ENCODE data around the gene ARHGEF16.

Gene ARHGEF16

GRCh38 chr1:3453891-3454810, at the start of gene ARHGEF16:
Gene ARHGEF16 (plus strand): TSS chr1:3454665. CDS start chr1:3463085, 8,420 bp downstream.
- DNase-seq (ENCODE audit: low read depth) = peak; percentile 51

- no peak for DNase-seq (ENCODE audit: low read depth)
Measured at GRCh38 chr1:3404801-3405200, 49.7 kb upstream of the ARHGEF16 start.

- DNase-seq (ENCODE audit: low read depth) = no peak
Measured at GRCh38 chr1:3405491-3405890, 49.0 kb upstream of the ARHGEF16 start.

DNA sequence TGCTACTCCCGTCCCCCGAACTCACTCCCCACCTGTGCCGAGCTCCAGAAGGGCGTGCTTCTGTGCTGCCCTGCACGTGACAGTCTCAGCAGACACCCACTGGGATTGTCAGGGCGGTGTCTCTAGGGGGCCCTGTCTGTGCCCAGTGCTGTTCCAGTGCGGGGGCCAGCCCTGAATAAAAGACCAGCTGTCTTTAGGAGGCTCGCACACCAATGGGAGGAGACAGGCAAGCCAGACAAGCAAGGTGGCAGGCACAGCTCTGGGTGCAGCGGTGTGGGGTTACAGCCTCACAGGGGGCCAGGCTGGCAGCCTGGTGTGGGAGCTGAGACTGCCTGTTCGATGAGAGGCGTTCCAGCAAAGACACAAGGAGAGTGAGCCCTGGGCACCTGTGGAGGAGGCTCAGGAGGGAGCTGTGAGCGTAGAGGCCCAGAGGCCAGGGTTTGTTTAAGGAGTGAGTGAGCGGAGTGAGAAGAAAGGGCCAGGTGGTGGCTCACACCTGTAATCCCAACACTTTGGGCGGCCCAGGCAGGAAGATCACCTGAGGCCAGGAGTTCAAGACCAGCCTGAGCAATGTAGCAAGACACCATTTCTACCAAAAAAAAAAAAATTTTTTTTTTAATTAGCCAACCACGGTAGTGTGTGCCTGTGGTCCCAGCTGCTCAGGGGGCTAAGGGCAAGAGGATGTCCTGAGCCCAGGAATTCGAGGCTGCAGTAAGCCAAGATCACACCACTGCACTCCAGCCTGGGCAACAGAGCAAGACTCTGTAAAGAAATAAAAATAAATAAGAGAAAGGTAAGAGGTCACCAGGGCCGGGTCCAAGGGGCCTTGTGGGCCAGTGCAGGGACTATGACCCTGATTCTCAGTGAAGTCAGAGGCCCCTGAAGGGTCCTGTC, 48.2 kb upstream of the ARHGEF16 start:
- DNase-seq (ENCODE audit: low read depth) = no peak

DNA sequence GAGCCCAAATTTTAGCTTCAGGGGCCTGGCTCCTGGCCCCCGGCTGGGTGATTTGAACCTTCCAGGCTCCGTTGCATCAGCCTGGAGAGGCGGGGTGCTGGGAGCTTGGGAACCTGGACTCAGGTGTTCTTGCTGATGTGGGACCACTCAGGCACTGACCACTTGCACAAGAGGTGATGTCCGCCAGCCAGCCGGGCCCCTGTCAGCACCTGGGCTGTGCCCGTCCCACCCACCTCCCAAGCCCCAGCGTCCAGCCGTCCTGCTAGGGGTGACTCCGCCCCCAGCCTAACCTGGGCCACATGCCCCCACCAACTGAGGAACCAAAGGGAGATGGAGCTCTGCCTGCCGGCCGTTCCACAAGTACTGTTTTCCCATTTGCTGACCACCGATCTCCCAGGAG, 47.4 kb upstream of the ARHGEF16 start:
- DNase-seq (ENCODE audit: low read depth) = no peak

DNA sequence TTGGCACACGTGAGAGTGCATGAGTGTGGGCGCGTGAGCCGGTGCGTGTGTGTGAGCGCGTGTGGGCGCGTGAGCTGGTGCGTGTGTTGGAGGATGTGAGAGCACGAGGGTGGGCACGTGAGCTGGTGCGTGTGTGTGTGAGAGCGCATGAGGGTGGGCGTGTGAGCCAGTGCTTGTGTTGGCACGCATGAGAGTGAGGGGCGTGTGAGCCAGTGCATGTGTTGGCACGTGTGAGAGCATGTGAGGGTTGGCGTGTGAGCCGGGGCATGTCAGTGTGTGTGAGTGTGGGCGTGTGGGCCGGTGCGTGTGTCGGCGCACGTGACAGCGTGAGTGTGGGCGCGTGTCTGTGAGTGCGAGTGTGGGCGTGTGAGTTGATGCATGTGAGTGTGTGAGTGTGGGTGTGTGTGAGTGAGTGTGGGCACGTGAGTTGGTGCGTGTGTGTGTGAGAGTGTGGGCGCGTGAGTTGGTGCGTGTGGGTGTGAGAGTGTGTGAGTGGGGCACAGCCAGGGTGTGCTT, 45.7 kb upstream of the ARHGEF16 start:
- no peak for DNase-seq (ENCODE audit: low read depth)

DNA sequence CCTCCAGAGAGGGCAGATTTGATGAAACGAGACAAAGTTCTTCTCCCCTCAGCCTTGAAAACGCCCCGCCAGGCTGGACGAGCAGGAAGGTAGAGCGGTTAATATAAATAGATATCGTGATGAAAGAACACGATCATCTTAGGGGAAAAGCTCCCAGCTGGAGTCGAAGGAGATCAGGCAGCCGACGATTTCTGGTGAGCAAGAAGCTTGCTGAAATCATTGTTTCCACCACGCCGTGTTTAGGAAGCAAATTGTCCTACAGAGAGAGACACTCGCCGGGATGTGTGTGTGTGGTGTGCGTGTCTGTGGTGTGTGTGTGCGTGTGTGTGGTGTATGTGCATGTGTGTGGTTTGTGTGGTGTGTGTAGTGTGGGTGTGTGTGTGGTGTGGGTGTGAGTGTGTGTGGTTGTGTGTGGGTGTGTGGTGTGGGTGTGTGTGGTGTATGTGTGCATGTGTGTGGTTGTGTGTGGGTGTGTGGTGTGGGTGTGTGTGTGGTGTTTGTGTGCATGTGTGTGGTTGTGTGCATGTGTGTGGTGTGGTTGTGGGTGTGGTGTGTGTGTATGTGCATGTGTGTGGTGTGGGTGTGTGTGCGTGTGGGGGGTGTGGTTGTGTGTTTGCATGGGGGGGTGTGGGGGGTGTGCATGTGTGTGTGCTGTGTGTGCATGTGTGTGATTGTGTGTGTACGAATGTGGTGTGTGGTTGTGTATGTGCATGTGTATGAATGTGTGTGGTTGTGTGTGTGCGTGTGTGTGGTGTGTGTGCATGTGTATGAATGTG, 44.9 kb upstream of the ARHGEF16 start:
- DNase-seq (ENCODE audit: low read depth) = no peak

DNA sequence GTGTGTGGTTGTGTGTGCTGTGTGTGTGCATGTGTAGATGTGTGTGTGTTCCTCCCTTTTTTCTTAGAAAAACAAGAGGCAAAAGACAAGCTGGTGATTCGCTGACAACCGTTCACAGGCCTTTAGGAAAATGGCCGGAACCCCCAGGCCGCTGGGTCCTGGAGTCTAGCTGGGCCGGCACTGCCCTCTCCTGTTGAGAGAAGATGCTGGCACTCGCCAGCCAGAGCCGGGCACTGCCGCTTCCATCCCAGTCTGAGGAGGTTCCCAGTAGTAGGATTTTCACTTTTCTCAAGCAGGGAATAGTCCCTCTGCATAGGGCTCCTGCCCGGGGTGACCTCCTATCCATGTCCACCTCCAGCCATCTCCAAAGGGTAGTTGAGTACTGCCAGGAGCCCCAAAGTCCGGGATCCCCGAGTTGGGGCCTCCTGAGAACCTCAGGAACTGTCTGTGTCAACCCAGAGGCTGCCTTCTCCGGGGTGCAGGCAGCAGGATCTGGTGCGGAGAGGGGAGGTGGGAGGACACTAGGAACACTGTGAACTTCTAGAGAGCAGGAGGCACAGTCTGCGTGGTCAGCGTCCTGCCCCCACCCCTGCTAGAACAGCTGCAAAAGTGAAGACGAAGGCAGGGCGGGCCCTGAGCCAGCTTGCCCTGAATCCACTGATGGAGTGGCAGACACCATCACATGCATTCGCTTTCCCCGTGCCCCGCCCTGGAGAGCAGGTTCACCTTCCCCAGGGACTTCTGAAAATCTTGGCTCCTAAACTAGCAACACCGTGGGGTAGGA, 44.1 kb upstream of the ARHGEF16 start:
- DNase-seq (ENCODE audit: low read depth) = peak; percentile 27

DNA sequence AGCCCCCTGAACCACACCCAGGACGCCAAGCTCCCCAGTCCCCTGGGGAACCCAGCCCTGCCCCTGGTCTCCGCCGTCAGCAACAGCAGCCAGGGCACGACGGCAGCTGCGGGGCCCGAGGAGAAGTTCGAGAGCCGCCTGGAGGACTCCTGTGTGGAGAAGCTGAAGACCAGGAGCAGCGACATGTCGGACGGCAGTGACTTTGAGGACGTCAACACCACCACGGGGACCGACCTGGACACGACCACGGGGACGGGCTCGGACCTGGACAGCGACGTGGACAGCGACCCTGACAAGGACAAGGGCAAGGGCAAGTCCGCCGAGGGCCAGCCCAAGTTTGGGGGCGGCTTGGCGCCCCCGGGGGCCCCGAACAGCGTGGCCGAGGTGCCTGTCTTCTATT, 42.7 kb upstream of the ARHGEF16 start:
- no peak for DNase-seq (ENCODE audit: low read depth)

- no peak for DNase-seq (ENCODE audit: low read depth)
Measured at GRCh38 chr1:3412376-3412775, 42.1 kb upstream of the ARHGEF16 start.

DNA sequence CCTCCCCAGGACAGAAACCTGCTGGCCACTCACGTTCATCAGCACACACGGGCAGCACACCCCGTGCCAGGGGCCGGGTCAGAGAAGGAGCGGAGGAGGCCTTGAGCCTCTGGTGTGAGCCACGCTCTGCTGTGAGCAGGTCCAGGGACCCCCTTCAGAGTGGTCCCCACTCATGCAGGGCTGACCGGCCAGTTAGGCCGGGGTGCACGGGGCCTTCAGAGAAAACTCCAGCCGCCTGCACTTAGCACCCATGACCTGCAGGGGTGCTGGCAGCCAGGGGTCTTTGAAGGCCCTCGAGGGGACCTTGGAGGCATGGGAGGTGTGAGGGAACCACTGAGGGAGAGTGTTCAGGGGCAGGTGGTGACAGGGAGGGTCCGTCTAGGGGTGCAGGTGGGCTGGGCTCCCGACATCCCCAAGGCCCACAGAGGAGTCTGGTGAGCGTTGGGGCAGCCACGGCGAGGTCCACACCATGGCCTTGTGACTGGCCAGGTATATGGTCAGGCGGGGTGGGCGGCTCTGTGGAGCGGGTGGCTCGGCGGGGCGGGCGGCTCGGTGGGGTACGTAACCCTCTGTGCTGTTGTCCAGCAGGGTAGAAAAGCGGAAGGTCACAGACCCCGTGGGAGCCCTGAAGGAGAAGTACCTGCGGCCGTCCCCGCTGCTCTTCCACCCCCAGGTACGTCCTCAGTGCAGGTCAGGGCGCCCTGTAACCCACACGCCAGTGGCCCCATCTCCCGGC, 40.3 kb upstream of the ARHGEF16 start:
- DNase-seq (ENCODE audit: low read depth) = no peak

- DNase-seq (ENCODE audit: low read depth) = no peak
Measured at GRCh38 chr1:3415260-3416090, 39.0 kb upstream of the ARHGEF16 start.

DNA sequence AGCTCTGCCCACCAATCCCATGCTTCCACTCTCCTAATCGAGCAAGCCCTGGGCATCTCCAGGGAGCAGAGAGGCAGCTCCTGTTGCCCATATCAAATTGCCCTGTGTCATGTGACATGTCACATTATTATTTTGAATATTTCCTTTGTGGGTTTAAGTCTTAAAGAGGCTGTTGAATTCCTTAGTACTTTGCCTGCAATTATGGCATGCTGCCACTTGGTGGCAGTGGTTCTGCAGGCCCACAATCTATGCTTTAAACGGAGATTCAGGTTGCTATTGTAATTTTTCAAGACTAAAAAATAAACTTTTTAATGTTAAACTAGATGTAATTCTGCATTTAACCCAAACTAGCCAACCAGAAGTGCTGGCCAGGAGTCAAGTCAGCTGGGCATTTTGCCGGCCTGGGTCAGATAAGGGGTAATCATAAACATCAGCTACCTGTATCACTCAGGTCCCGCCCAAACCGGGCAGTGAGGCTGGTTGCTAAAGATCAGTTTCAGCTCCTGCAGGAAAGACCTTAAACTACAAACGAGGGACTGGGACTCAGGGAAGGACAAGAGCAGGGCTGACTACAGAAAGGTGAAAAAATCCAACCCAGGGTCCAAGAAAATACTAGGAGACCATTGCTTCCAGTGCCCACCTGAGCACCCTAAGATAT, 37.3 kb upstream of the ARHGEF16 start:
- DNase-seq (ENCODE audit: low read depth) = no peak

GRCh38 chr1:3417934-3418333, 36.5 kb upstream of the ARHGEF16 start:
- no peak for DNase-seq (ENCODE audit: low read depth)

DNA sequence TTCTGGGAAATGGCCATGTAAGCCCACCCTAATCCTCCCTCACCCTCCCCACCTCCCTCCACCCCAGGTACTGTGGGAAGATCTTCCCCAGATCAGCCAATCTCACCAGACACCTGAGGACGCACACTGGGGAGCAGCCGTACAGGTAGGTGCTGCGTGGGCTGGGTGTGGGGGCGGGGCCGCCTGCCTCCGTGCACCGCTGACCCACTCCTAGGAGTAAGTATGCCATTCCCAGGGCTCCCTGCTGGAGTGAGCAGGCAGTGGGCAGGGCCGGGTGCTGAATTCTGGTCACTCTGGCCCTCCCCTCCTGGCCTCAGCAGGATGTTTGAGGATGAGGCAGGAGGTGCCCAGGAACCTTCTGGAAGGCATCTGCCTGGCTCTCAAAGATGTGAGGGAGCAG, 35.9 kb upstream of the ARHGEF16 start:
- no peak for DNase-seq (ENCODE audit: low read depth)

DNA sequence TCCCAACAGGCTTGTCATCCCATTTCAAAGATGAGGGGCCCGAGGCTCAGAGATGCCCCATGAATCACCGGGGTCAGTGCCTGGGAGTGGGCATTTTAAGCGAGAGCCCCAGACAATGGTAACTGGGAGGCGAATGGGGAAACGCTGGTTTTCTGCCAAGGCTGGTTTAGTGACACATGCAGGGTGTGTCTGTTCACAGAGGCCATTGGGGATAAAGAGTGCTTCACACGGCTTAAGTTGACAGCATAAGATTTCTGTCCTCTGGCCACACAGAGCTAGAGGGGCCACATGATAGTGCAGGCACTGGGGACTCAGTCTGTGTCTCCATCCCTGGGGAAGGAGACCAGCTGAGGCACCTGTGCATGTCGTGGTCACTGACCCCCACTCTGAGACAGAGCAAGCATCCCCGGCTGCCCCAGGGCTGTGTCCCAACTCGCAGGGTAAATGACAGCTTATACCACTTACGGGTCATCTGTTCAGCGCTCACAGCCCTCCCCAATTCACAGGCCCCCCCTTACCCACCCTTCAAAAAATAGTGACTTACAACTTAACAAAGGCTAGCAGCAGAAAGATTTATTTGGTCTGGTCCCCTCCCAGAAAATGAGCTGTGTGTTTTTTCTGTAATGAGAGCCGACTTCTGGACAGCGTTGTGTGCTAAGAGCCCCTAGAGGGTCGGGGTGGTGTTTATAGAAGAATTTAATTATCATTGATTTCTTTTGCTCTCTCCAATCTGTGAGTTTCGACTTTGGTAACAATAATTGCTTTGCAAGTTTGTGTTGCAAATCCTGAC, 34.9 kb upstream of the ARHGEF16 start:
- DNase-seq (ENCODE audit: low read depth) = no peak

- no peak for DNase-seq (ENCODE audit: low read depth)
Measured at GRCh38 chr1:3420218-3420951, 34.1 kb upstream of the ARHGEF16 start.

All from ELR (cell line).